ENCODE measurements around the gene FOXK1. TPM values are rescaled to one million over a fixed set of nuclear protein-coding genes. Genes with fewer than 3 reads are reported as not detected.

The FOXK1 gene
- total RNA-seq, 2 donors from 2014 or later, result 35.6 to 48.1 TPM

DNA sequence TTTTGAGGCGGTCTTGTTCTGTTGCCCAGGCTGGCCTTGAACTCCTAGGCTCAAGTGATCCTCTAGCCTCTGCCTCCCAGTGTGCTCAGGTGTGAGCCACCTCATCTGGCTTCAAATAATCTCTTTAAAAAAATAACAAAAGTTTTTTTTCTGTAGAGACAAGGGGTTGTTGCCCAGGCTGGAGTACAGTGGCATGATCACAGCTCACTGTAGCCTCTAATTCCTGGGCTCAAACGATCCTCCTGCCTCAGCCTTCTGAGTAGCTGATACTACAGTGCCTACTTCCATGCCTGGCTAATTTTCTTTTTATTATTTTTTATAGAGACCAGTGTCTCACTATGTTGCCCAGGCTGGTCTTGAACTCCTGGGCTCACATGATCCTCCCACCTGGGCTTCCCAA, 11.7 kb downstream of the FOXK1 start:
- Mint-ChIP-seq H3K4me3 (no peak overlapping the region), H3K27me3 (no peaks in the 10 kb centered on the region), H3K36me3 (no peaks in the 10 kb centered on the region), H3K9me3 (no peaks in the 10 kb centered on the region), H3K27ac (no peak overlapping the region), H3K4me1 (ENCODE audit: low read depth in 2 of 2) (peaks cover 33 to 35% of the 10 kb centered on the region in 2 donors)
- ATAC-seq, result no peak
- DNase-seq (ENCODE audit: low spot score), result no peak

DNA sequence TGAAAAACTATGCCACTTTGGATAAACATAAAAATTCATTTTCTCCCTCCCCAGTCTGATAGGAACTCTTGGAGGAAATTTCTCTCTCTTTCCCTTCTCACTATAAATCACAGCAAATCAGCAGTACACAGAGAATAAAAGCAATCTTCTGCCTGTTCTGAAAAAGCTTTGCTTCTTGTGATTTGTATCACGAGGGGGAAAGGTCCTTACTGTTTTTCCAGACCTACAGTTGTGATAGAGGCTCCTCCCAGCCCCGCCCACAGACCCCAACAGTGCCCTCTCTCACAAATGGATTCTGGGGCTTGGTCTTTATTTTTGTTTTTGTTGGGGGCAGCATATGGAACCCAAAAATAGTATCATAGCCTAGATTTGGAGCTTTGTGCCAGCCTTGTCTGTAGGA, 12.2 kb downstream of the FOXK1 start:
- no peak overlapping the region for H3K4me3 Mint-ChIP-seq
- no peaks in the 10 kb centered on the region for H3K27me3 Mint-ChIP-seq
- no peaks in the 10 kb centered on the region for H3K36me3 Mint-ChIP-seq
- no peak for DNase-seq (ENCODE audit: low spot score)
- H3K27ac Mint-ChIP-seq, result no peak overlapping the region
- H3K4me1 Mint-ChIP-seq (ENCODE audit: low read depth in 2 of 2), result peaks cover 31 to 33% of the 10 kb centered on the region in 2 donors
- no peaks in the 10 kb centered on the region for H3K9me3 Mint-ChIP-seq
- ATAC-seq, result no peak

DNA sequence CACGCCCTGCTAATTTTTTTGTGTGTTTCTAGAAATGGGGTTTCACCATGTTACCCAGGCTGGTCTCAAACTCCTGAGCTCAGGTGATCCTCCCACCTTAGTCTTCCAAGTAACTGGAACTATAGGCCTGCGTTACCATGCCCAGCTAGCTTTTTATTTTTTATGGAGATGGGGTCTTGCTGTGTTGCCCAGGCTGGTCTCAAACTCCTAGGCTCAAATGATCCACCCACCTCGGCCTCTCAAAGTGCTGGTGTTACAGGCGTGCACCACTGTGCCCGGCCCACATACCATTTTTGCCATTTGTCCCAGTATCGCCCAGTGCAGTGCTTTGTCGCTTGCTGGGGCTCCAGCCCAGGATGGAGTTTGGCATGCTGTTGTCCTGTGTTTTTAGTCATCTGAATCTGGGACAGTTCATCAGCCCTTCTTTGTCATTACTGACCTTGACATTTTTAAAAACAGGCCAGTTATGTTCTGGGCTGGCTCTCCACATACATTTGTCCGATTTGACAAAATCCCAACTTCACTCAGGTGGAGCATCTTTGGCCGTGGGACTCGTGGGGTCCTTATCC, 16.7 kb downstream of the FOXK1 start:
- Mint-ChIP-seq H3K4me1 (ENCODE audit: low read depth in 2 of 2) (peaks cover 14 to 21% of the 10 kb centered on the region in 2 donors), H3K9me3 (no peaks in the 10 kb centered on the region), H3K27me3 (no peaks in the 10 kb centered on the region), H3K4me3 (no peak overlapping the region), H3K36me3 (no peaks in the 10 kb centered on the region), H3K27ac (no peak overlapping the region)
- ATAC-seq (no peak), DNase-seq (ENCODE audit: low spot score) (no peak)

DNA sequence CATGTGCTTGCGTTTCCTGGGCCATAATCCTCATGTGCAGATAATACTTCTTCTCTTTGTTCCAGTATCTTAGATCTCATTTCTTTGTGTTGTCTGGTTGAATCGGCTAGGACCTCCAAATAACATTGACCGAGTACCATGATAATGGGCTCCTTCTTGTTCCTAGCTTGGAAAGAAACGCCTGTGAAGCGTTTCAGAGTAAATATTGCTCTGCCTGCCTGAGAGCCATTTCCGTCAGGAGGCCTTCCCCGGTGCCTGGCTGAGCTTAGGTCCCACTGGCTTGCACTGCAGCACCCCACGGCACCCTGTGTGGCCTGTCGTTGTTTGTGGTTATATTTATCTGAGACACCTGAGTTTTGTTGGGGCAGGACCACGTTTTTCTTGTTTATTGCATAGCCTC, 17.7 kb downstream of the FOXK1 start:
- H3K9me3 Mint-ChIP-seq, result no peaks in the 10 kb centered on the region
- H3K4me1 Mint-ChIP-seq (ENCODE audit: low read depth in 2 of 2), result peaks cover 11 to 17% of the 10 kb centered on the region in 2 donors

DNA sequence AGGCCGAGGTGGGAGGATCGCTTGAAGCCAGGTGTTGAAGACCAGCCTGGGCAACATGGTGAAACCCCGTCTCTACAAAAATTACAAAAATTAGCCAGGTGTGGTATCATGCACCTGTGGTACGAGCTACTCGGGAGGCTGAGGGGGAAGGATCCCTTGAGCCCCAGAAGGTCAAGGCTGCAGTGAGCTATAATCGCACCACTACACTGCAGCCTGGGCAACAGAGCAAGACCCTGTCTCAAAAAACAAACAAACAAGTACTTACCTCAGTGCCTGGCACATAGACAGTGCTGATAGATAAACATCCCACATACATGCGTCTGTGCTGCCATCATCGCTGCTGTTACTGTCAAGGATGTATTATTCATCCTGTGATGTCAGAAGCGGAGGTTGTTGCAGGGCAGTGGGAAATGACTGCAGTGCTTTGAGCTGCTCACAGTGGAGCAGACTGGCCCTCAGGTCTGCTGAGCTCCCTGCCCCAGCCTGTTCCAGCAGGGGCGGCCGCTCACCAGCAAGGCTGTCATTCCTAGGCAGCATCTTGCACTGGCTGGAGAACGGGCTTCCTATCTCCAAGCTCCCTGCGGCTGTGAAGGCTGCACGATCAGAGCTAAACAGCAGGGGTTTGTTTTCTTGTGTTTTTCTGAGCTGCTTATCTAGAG, 18.6 kb downstream of the FOXK1 start:
- H3K27ac Mint-ChIP-seq, result no peak overlapping the region
- H3K27me3 Mint-ChIP-seq, result no peaks in the 10 kb centered on the region
- peaks cover 10 to 17% of the 10 kb centered on the region in 2 donors for H3K4me1 Mint-ChIP-seq (ENCODE audit: low read depth in 2 of 2)
- H3K9me3 Mint-ChIP-seq, result no peaks in the 10 kb centered on the region
- H3K36me3 Mint-ChIP-seq, result no peaks in the 10 kb centered on the region
- DNase-seq (ENCODE audit: low spot score) (no peak), ATAC-seq (no peak)
- no peak overlapping the region for H3K4me3 Mint-ChIP-seq

More for the DNA sequence above, 17.7 kb downstream of the FOXK1 start:
- no peaks in the 10 kb centered on the region for H3K36me3 Mint-ChIP-seq
- H3K27me3 Mint-ChIP-seq, result no peaks in the 10 kb centered on the region
- H3K27ac Mint-ChIP-seq, result no peak overlapping the region
- ATAC-seq (no peak), DNase-seq (ENCODE audit: low spot score) (no peak)
- no peak overlapping the region for H3K4me3 Mint-ChIP-seq

DNA sequence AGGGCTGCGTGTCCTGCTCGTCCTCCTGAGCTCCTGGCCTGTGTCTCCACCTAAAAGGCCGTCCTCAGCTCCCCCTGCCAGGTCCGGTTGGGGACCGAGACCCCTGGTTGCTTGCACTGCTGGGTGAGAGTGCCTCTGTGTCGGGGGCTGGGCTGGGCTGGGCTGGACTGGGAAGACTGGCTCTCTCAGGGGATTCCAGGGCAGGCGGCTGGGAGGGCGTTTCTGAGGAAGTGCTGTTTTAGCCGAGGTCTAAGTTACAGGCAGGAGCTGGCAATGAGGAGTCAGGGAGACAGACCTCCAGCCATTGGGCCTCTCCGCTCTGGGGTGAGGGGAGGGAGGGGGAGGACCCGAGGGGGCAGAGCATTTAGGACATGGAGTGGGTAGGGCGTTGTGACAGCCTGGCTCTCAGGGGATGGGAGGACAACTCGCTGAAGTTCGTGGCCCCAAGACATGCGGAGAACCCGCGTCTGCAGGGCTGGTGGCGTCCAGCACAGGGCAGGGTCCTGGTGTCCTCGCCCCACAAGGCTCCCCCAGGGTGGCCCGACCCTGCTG, 20.9 kb downstream of the FOXK1 start:
- Mint-ChIP-seq H3K27me3 (no peaks in the 10 kb centered on the region), H3K36me3 (no peaks in the 10 kb centered on the region), H3K4me1 (ENCODE audit: low read depth in 2 of 2) (peaks cover 10 to 20% of the 10 kb centered on the region in 2 donors), H3K27ac (no peak overlapping the region), H3K9me3 (no peaks in the 10 kb centered on the region), H3K4me3 (no peak overlapping the region)
- DNase-seq (ENCODE audit: low spot score) (no peak), ATAC-seq (no peak)

DNA sequence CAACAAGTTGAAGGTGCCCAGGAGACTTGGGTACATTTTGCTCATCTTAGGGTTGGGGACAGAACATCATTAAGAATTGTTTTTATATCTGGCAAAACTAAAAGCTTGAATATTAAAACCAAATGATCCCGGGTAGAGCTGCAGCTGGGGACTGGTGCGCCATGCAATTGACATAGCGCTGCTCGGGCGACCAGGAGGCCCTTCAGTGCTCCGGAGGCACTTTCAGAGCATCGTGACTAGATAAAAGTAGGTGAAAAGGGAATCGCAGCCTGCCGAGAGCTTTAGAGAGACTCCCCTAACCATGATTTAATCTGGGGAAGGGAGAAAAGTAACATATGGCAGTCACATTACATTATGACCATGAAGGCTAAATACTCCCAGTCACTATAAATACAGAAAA, 21.4 kb downstream of the FOXK1 start:
- Mint-ChIP-seq H3K27me3 (no peaks in the 10 kb centered on the region), H3K4me3 (no peak overlapping the region), H3K27ac (no peak overlapping the region), H3K9me3 (no peaks in the 10 kb centered on the region), H3K36me3 (no peaks in the 10 kb centered on the region), H3K4me1 (ENCODE audit: low read depth in 2 of 2) (peaks cover 10 to 21% of the 10 kb centered on the region in 2 donors)
- ATAC-seq, result no peak
- DNase-seq (ENCODE audit: low spot score), result no peak

DNA sequence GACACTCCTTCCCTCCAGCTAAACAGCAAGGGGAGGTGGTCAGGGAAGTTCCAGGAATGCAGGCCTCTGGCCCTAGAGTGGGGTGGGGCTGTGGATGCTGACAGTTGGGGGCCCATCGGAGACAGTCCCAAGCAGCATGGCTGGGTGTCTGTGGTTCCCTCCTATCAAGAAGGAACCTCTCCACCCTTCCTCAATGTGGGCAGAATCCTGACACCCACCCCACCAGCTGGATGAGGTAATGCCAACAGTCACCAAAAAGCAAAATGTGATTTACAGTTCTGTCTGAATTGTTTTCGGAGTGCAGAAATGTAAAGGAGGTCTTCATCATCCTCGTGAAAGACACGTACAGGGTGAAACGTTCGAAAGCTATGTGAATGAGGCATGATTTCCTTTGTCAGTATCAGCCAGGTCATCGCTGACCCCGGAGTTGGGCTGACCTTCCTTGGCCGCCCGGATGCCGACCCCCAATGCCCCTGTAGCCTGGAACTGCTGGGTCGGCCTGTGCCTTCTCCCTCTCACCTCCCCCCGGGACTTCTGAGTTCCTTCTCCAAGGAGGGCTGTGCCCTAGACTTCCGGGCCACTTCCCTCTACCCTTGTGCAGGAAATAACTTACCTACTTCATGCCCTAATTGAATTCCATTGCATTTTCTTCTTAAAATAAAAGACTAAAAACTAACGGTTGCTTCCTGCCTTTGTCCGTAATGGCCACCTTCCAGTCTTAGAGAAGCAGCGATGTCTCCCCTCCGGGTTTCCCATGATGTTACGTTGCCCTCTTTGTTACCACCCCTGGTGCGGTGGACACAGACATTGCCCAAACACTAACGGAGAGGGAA, 24.5 kb downstream of the FOXK1 start:
- Mint-ChIP-seq H3K27me3 (no peaks in the 10 kb centered on the region), H3K9me3 (no peaks in the 10 kb centered on the region), H3K4me3 (no peak overlapping the region), H3K4me1 (ENCODE audit: low read depth in 2 of 2) (peaks cover 15 to 29% of the 10 kb centered on the region in 2 donors), H3K27ac (no peak overlapping the region), H3K36me3 (no peaks in the 10 kb centered on the region)
- ATAC-seq (no peak), DNase-seq (ENCODE audit: low spot score) (no peak)

DNA sequence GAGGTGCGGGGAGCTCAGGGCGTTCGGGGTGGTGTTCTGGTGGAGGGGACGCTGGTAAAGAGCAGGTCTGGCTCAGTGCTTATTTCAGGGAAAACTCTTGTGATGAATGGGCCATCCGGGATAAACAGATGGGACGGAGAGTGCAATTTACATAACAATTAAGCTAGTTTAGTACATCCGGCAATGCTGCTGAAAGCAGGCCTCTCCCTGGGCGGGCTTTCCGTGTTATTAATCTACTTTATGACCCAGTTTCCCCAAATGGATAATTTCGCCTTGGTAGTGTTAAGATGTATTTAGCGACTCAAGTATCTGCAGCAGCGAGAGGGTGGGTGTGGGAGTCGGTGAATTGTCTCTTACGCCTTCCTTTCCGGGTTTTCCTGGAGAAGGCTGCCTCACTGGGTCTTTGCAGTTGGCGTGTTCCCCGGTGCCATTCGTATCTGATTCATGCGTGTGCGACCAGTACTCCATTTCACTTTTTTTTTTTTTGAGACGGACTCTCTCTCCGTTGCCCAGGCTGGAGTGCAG, 25.2 kb downstream of the FOXK1 start:
- H3K27ac Mint-ChIP-seq, result no peak overlapping the region
- peaks cover 21 to 36% of the 10 kb centered on the region in 2 donors for H3K4me1 Mint-ChIP-seq (ENCODE audit: low read depth in 2 of 2)

DNA sequence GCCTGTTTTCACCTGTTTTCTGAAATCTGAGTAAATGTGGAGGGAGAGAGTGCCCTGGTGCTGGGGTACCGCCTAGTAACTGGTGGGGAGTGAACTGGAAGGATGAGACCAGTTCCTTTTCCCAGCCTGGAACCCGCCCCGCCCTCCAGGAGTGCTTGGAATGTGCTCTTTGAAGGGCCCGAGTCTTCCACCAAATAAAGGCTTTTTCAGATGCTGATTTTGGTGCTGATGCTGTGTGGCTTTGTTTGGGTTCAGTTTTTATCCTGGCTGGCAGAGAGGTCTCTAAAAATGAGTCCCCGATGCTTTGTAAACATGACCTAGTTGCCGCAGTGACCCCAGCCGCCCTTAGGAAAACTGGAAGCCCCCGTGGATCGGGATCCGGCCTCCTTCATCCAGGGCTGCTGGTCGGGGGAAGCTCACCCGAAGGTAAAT, 25.9 kb downstream of the FOXK1 start:
- DNase-seq (ENCODE audit: low spot score) (no peak), ATAC-seq (no peak)
- H3K27ac Mint-ChIP-seq, result no peak overlapping the region
- H3K27me3 Mint-ChIP-seq, result no peaks in the 10 kb centered on the region
- H3K4me3 Mint-ChIP-seq, result no peak overlapping the region
- no peaks in the 10 kb centered on the region for H3K9me3 Mint-ChIP-seq
- no peaks in the 10 kb centered on the region for H3K36me3 Mint-ChIP-seq
- H3K4me1 Mint-ChIP-seq (ENCODE audit: low read depth in 2 of 2), result peaks cover 28 to 38% of the 10 kb centered on the region in 2 donors

More for the DNA sequence above, 25.2 kb downstream of the FOXK1 start:
- H3K36me3 Mint-ChIP-seq, result no peaks in the 10 kb centered on the region
- no peaks in the 10 kb centered on the region for H3K27me3 Mint-ChIP-seq
- H3K4me3 Mint-ChIP-seq, result no peak overlapping the region
- no peaks in the 10 kb centered on the region for H3K9me3 Mint-ChIP-seq
- ATAC-seq (no peak), DNase-seq (ENCODE audit: low spot score) (no peak)

DNA sequence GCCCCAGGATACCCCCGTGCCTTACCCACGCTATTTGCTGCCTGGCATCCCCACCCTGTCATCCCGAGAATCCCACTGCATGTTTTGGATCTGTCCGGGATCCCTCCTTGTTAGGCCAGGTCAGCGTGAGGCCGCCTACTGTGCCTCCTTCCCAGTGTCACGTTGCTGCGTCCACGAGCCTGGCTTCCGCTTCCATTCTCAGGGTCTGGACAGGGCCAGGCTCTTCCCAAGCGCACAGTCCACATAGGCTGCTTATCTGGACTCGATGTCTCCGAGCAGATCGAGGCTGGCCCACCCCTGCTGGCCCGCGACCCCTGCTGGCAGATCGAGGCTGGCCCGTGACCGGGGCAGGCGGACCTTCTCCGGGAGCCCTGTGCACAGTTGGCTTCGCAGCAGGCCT, 27.1 kb downstream of the FOXK1 start:
- peaks cover 28 to 38% of the 10 kb centered on the region in 2 donors for H3K4me1 Mint-ChIP-seq (ENCODE audit: low read depth in 2 of 2)
- ATAC-seq, result no peak
- H3K27me3 Mint-ChIP-seq, result no peaks in the 10 kb centered on the region
- no peak for DNase-seq (ENCODE audit: low spot score)
- H3K27ac Mint-ChIP-seq, result no peak overlapping the region
- H3K36me3 Mint-ChIP-seq, result no peaks in the 10 kb centered on the region
- H3K4me3 Mint-ChIP-seq, result no peak overlapping the region
- H3K9me3 Mint-ChIP-seq, result no peaks in the 10 kb centered on the region

DNA sequence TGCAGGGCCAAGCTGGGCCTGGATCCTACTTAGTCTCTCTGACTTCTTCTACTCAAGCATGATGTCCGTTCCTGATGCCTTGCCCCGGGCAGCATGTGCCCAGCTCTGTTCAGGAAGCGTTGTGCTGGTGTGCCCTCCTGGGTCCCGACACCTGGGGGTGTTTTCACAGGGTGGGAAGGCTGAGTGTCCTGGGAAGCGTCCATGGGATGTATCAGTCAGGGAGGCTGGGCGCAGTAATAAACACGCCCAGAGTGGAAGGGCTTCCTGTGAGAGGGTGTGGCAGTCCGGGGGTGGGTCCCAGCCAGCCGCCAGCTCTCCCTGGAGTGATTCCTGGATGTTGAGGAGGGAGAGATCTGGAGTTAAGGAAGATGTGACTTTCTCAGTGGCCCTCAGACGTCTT, 29.0 kb downstream of the FOXK1 start:
- no peak for DNase-seq (ENCODE audit: low spot score)
- H3K27ac Mint-ChIP-seq, result peak overlapping the region in 1 of 2 donors; percentile 86
- no peaks in the 10 kb centered on the region for H3K36me3 Mint-ChIP-seq
- H3K4me3 Mint-ChIP-seq, result no peak overlapping the region
- H3K9me3 Mint-ChIP-seq, result no peaks in the 10 kb centered on the region
- ATAC-seq, result no peak
- H3K27me3 Mint-ChIP-seq, result no peaks in the 10 kb centered on the region
- peaks cover 33 to 47% of the 10 kb centered on the region in 2 donors for H3K4me1 Mint-ChIP-seq (ENCODE audit: low read depth in 2 of 2)

DNA sequence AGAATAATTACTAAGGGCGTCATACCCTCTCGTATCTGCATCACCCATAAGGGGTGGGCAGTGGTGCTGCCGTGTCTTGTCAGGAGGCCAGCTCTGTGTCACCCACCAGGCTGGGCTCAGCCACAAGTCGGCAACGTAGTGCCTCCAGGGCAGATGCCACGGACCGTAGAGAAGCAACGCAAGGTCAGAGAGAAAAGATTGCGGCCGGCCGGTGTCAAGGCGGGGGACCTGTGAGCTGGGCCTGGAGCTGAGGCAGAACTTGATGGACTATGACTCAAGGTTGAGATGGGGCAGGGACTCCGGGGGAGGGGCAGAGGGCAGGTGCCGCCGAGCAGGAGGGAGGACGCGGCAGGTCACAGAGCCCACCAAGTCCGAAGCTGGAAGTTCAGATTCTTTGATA, 29.5 kb downstream of the FOXK1 start:
- DNase-seq (ENCODE audit: low spot score) (no peak), ATAC-seq (no peak)
- Mint-ChIP-seq H3K27ac (peak overlapping the region in 1 of 2 donors; percentile 86), H3K9me3 (no peaks in the 10 kb centered on the region), H3K4me3 (no peak overlapping the region), H3K4me1 (ENCODE audit: low read depth in 2 of 2) (peaks cover 35 to 51% of the 10 kb centered on the region in 2 donors), H3K27me3 (no peaks in the 10 kb centered on the region), H3K36me3 (no peaks in the 10 kb centered on the region)

All from natural killer cell treated with Interleukin-12 subunit alpha and Interleukin-12 subunit beta and Interleukin-15 and Interleukin-18, amount 100 ng/mL, for 72 hours (primary cell).